ENCODE data around the gene TNIK. TPM values are rescaled to one million over a fixed set of nuclear protein-coding genes. Genes with fewer than 3 reads are reported as not detected.

Gene TNIK
- total RNA-seq, 1 donor from 2014 or later: 36.0 TPM

DNA sequence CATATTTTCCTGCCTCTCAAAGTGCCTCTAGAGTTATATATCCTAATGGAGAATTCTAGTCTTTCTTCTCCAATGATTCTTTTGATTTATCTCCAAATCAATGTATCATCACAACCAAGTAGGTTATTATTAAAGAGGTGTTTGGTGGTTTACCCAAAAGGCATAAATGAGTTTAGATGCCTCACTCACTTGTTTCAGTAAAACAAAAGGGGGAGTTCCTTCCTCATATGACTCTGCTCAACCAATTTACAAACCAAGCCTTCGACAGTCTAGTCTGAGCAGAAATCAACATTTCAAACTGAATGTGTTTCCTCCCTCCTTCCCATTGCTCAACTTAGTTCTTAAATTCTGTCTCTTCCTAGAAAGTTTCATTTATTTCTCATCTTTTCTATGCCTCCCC, 116.5 kb downstream of the TNIK start:
- no peak for DNase-seq (ENCODE audit: low read depth, low spot score)

DNA sequence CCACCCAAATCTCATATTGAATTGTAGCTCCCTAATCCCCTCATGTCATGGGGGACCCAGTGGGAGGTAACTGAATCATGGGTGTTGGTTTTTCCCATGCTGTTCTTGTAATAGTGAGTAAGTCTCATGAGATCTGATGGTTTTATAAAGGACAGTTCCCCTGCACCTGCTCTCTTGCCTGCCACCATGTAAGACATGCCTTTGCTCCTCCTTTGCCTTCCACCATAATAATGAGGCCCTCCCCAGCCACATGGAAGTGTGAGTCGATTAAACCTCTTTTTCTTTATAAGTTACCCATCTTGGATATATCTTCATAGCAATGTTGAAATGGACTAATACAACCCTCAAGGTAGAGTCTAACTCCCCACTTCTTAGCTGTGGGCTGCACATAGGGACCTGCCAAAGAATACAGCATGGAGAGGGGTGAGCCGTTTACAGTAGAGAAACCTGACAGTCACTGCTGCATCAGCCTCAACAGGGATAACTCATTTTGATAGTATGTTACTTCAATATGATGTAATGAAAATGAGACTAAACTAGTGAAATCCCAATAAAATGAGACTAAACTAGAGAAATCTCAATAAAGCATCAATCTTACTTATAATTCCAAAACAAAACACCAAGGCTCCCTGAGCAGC, 117.3 kb downstream of the TNIK start:
- DNase-seq (ENCODE audit: low read depth, low spot score): no peak

DNA sequence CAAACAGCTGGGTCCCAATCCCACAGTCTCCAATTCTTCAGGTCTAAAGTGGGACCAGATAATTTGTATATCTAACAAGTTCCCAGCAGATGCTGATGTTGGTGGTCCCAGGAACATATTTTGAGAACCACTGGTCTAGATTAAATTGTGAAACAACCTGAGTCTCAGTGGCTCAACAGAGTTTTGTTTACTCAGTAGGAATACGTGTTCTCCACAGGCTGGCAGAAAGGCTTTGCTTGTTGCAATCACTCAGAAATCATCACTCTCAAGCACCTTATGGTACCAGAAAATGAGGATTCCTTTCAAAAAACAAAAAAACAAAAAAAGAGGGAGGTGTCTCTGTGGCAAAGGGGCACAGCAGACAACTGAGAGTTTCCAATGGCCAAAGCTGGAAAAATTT, 118.0 kb downstream of the TNIK start:
- no peak for DNase-seq (ENCODE audit: low read depth, low spot score)

DNA sequence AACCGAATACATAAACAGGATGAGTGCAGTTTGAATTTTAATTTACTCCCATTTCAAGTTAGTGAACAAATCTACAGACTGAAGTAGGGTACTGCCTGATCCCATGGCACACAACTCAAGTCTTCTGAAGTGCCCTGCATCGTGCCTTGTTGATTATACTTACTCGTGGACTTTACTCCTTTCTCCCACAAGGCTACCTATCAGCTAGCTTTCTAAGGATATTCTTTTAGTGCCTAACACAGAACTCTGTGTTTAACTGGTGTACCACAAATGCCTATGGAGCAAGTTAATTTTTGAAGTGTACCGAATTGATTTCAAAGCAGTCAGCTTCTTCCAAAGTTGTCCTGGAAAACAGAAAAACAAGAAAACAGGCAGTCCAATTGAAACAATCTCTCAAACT, 119.8 kb downstream of the TNIK start:
- no peak for DNase-seq (ENCODE audit: low read depth, low spot score)

DNA sequence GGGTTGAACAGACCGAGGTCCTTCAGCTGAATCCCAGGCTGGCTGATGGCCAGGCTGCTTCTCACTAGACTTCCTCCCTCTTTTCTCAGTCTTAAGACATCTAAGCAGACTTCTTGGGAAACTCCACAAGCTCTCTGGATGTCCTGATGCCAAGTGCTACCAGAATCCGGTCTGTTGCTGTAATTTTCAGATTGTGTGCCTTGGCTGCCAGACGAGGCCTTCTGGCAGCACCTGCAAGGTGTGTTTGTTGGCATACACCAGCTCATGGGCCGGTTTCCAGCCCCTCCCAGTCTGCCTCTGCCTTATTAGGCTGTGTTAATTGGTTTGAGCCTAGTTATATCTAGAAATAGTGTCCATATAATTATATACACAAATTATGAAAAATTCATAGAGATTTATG, 120.6 kb downstream of the TNIK start:
- no peak for DNase-seq (ENCODE audit: low read depth, low spot score)

DNA sequence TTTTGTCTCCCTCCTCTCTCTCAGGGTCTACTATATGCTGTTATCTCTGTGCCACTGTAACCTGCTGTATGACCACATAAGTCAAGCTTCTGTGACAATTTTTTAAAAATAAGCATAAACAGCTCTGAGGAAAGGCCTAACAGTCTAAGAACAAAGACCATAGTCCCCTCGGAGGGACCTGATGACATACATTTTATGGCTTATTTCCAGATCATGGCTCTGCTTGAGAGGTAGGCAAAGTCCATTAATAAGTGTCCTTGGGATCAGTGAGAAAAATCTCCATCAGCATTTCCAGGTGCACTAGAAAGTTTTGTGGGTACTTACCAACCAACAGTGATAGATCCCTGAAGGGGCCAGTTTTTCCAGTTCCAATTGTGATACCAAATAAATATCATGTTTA, 123.8 kb downstream of the TNIK start:
- DNase-seq (ENCODE audit: low read depth, low spot score): no peak

DNA sequence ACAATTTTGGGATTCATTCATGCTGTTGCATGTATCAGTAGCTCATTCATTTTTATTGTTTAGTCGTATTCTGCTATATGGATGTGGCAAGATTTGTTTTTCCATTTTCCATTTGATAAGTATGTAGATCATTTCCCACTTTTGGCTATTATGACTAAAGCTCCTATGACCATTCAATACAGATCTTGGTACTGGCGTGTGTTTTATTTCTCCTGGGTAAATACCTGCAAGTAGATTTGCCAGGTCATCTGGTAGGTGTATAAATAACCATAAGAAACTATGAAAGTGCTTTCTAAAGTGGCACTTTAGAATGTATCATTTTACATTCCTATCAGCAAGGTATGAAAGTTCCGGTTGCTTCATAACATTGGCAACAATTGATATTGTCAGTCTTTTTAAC, 124.6 kb downstream of the TNIK start:
- DNase-seq (ENCODE audit: low read depth, low spot score): no peak

DNA sequence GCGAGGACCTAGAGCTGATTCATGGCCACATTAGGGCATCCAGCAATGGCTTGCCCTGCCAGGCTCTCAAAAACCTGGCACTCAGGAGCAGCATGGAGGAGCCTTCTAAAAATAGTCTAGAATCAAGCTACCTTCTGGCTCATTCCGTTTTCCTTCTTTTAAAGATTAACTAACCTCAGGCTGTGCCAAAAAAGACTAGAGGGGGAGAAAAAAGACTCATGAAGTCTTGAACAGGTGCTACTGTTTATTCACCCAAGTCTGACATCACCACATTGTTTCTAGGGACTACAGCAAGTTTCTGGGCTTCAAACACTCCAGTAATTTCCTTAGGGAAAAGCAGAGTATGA, 125.8 kb downstream of the TNIK start:
- DNase-seq (ENCODE audit: low read depth, low spot score): no peak

DNA sequence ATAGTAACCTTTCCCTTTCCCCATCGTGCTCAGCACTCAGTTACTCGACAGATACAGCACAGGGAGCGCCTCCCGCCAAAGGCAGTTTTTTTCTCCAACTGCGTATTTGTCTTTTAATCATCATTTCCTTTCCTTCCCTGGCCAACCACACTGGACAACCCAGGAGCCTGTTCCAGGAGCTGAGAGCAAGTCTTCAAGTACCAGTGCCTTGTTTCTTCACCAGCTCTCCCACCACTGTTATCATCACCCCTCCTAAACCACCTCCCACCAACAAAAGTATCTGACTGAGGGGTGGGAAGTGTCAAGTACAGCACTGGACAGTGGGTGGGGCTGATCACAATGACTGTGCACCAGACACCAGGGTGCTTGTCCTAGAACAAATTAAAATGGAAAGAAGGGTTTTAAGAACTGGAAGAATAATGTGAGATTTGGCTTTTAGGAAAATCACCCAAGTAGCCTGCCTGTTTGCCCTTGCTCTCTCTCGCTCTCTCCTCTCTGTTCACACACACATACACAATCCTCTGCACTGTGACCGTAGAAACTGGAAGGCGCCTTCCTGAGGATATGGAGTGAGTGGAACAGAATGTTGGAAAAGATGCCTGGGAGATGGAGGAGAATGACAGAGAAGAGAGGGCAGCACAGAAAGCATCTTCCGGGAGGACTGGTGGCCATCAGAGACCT, 126.3 kb downstream of the TNIK start:
- DNase-seq (ENCODE audit: low read depth, low spot score): no peak

DNA sequence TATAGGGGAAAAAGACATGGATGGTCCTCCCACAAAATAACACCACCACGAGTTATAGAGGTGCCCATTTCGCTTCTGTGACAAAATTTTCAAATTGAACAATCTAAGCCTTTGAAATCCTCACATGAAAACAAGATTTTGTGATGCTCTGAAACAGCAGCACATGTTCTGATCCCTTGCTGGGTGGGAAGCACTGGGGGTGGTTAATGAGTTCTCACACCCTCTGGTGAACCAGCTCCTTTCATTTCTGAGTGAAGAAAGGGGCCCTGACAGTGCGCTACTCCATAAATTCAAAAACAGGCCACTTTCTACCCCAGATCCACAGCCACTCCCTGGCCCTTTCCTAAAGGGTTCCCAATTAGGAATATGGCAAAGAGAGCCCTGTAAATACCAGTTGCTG, 129.3 kb downstream of the TNIK start:
- no peak for DNase-seq (ENCODE audit: low read depth, low spot score)

DNA sequence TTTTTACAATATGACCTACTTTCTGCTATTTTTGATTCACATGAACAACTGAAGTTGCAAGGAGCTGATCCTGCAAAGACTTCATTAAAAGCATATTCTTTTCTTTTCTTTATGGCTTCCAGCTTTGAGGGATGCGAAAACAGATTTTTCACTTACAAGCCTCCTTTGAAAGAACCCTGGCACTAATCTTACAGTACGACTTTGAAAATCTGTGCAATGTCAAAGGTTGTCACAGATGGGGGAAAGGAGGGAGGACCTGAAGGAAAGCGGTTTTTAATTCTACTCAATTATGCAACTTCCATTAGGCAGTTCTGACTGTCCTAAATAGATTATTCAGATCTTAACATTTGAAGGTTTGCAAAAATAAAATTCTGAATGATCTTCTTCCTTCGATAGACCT, 130.5 kb downstream of the TNIK start:
- no peak for DNase-seq (ENCODE audit: low read depth, low spot score)

DNA sequence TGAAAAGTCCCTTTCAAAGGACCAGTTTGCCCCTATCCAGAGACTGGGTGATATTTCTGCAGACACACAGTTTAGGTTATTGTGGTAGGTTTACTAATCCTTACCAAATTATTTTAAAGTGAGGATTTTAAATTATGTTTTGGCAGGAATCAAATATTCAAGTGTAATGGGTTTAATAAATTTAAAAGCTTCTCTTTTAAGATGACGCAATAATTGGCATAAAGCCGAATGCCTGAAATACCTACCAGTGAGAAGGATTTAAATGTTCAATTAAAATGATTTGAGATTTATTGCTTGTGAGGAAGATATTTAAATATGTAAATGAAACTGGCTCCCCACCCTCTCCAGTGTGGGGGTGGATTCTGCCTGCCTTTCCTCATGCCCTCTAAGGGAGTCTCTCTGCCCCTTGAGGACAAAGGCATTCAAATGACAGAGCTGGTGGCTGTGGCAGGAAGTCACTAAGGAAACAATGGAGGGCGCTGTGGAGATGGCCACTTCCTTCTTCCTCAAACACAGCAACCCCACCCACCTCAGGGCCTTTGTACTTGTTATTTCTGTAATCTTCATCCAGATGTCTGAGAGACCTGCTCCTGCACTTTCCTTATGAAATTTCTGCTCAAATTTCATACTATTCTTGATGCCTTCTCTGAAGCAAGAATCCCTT, 131.7 kb downstream of the TNIK start:
- no peak for DNase-seq (ENCODE audit: low read depth, low spot score)

DNA sequence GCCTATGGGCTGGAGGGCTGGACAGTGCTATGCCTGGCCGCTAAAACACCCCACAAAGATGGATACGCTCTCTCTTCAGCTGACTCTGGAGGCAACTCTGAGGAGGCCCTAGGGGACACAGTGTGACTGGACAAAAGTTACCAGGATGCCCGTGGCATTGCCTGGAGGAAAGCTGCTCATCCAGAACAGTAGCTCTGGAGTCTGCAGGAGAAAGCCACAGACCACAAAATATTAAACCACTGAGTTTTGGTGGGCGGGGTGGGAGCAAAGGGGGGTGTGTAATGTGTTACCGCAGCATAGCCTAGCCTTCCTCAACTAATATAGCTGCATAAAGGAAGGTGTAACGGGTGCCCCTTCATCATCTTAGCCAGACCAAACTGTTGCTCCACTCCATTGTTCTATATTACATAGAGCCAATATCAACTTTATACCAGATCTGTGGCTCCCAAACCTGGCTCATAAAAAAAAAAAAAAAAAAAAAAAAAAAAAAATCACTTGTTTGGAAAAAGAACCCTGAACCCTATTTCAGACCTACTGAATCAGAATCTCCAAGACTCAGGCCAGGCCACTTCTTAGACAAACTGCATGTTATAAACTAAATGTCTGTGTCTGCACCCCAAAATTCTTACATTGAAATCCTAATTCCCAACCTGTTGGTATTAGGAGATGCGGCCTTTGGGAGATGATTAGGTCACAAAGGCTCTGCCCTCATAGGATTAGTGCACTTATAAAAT, 132.6 kb downstream of the TNIK start:
- DNase-seq (ENCODE audit: low read depth, low spot score): no peak

DNA sequence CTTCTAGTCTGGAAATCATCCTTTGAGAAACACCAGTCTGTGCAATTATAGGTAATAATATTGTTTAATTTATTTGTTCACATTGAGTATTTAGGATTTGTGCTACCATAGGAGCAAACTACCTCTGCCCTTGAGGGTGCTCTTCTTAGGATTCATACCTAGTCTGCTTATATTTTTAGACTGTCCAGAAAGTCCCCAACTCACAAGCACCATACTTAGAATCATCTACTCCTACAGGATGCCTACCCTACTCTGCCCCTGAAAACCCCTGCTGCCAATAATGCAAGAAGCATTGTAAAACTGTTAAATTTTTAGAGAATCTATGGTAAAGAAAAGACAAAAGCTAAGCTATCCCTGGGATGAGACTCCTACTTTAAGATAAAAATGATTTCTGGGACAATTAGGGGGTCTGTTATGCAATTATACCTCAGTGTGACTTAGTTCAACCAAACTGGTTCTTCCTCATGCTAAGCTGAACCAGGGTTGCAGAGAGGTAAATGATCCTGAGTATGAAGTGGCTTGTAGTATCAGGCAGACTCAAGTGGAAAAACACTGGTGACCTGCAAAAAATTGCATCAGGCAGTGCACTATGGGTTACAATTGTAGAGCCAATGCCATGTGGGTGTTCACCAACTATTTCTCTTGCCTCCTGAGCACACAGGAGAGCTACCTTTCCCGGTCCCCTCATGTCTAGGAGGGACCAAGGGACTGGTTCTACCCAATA, 133.3 kb downstream of the TNIK start:
- DNase-seq (ENCODE audit: low read depth, low spot score): no peak

DNA sequence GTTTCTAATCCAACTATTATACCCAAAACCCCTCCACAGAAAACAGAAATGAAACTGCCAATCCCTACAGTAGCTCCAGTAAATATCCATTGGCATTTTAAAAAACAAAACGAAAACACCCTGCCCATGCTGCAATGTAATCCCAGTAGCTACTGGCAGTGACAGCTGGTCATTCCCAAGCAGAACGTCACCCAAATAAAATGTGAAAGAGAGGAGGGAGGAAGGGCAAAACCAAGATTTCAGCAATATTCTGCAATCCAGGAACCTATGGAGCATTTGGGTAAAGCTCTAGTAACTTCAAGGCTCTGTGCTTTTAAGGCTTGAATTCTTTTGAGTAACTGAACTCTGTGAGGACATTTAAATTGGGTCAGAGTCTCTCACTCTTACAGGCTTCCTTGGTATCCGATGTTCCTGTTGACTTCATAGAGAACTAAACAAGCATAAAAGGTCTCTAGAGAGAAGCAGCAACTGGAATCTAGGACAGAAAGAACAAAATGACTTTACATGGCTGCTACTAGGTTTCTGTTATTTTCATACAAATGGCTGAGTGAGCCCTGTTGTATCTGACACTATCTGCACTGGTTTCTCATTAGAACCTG, 136.2 kb downstream of the TNIK start:
- DNase-seq (ENCODE audit: low read depth, low spot score): no peak

DNA sequence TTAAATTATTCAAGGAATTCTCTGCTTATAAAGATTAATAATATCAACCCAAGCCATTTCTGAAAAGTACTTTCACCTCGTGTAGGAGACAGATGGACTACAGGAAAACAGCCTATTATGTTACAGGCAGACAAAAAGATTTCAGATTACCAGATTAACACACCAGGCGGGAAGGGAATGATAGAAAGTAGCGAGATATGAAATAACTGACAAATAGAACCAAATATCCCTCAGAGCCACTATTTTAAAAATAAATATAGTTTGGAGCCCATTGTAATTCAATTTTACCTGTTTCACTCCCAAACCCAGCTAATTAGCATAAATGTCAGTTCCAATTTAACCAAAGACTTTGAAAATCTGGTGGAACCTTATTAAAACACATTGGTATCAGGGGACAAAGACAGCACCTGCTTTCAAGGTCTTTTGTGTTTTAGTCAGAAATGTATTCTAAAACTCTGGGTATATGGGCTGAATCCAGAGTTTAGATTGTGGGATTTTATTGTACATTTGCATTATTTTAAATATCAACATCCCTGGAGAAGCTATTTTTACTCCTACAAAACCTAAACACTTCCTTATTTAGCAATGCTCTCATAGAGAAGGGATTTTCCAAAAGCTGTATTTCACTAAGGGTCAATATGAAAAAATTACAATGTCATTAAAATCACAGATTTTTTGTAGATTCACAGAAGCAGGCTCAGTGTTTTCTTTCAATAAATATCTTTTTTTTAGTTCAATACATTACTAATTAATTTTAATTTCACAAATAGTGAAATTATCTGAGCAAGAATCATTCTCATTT, 138.4 kb downstream of the TNIK start:
- DNase-seq (ENCODE audit: low read depth, low spot score): no peak

DNA sequence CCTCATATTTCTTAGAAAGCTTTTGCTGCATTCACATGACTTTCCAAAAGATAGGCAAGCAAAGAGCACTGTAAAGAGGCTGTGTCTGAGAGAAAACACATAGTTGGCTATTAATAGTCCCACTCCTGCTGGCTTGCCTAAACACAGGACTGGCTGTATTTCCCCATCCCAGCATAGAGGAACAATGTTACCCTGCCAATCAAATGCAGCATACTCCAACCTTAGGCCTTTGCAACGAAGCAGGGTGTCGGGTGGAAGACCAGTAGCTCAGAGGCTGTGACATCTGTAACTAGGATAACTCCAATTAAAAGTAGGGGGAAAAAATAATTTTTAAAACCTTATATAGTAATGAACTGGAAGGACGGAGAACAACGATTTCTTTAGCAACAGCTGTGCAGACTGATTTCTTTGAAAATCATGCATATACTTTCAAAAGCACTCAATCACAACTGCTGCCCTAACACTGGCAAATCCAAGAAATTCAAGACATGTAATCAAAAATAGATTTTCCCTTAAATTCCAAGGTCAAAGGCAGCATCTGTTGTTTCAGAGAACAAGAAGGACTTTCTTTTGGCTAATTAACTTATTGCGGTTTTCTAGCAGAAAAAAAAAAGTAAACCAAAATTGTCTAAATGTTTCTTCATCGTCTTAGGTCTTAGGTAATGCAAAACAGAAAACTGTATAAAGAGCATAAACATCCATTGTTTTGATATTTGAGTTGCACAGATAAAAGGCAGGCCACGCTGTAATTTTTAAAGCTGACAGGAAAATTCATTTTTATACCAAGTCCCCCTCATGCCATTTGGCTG, 139.3 kb downstream of the TNIK start:
- DNase-seq (ENCODE audit: low read depth, low spot score): no peak

DNA sequence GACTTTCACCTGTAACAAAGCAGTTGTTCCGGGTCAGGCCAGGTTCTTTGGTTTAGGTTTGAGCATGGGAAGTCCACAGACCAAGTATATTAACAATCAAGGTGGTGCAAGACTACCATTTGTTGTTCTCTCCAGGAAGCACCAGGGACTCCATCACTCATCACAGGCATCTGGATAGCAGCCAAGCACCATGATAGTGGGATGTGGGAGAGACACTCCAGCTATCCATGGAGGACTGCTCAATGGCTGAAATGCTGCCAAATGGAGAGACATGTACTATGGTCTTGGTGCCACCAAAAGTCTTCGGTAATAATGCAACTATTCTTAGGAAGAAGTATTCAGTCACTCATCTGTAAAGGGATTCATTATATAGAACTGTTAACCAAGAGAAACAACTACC, 143.0 kb downstream of the TNIK start:
- DNase-seq (ENCODE audit: low read depth, low spot score): no peak

DNA sequence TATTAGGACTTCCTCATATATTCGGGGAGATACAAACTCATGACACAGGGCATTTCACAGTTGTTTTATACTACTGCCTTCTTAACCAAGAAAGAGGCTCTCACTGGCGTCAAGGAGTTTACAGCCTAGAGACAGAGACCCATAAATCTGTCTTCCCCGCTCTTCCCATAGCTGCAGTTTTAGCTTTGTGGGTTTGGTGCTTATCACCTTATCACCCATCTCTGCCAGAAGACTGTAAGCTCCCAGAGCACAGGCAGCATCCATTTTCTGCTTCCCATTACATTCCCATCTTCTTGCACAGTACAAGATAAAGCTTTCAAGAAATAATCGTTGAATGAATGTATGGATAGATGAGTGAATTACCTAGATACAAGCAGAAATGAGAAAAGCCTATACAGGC, 144.3 kb downstream of the TNIK start:
- DNase-seq (ENCODE audit: low read depth, low spot score): no peak

DNA sequence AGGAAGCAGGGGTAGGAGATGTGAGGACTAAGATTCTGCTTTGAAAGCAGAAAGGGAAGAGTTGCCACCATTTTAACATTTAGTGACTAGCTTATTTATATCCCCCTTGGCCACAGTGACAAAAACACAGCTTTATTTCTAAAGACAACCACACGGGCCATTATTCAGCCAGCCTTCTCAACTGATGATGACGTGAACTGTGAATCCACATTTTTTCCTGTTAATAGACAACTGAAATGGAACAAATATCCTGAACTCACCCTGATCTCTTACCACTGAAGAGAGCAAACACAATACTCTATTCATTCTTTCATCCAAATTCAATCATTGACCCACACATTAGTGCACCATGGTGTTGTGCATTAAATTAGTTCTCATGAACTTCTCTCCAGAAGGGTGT, 145.1 kb downstream of the TNIK start:
- no peak for DNase-seq (ENCODE audit: low read depth, low spot score)
